ENCODE measurements around the gene RNF144A. TPM values are rescaled to one million over a fixed set of nuclear protein-coding genes. Genes with fewer than 3 reads are reported as not detected.
A peak's percentile ranks its signal among the peaks of the same experiment; 100 is the strongest.

Gene RNF144A
- total RNA-seq, 6 experiments from 2014 or later = 1.2 to 3.2 (median 2.0) TPM

- Histone ChIP-seq H3K36me3 (no peaks in the 10 kb centered on the region), H3K9me3 (no peaks in the 10 kb centered on the region), H3K4me1 (no peaks in the 10 kb centered on the region), H3K27me3 (no peaks in the 10 kb centered on the region), H3K27ac (no peak overlapping the region), H3K4me3 (no peak overlapping the region)
- TF ChIP-seq CTCF (IDR thresholded peaks at IDR 0.05) = no peak
- no peak for TF ChIP-seq POLR2A (IDR thresholded peaks at IDR 0.05)
- intact Hi-C loops (cut with DNase I) = no loop called here
- DNase-seq = no peak
- ATAC-seq = no peak
- 96% methylated on average over 3 of the region's 3 CpGs for WGBS (ENCODE audit: insufficient coverage, low coverage, low lambda C conversion rate, missing lambda C conversion rate)
Measured at GRCh38 chr2:6990871-6991270, 73.7 kb downstream of the RNF144A start.

GRCh38 chr2:6992794-6993228, 75.6 kb downstream of the RNF144A start:
- no peak for DNase-seq
- Histone ChIP-seq H3K27me3 (no peaks in the 10 kb centered on the region), H3K4me1 (no peaks in the 10 kb centered on the region), H3K36me3 (no peaks in the 10 kb centered on the region), H3K27ac (no peak overlapping the region), H3K9me3 (no peaks in the 10 kb centered on the region), H3K4me3 (no peak overlapping the region)
- TF ChIP-seq POLR2A (IDR thresholded peaks at IDR 0.05) (no peak), CTCF (IDR thresholded peaks at IDR 0.05) (no peak)
- 77% methylated on average over 4 of the region's 4 CpGs for WGBS (ENCODE audit: insufficient coverage, low coverage, low lambda C conversion rate, missing lambda C conversion rate)
- no peak for ATAC-seq
- intact Hi-C loops (cut with DNase I) = no loop called here

- intact Hi-C loops (cut with DNase I) = no loop called here
Measured at GRCh38 chr2:6993229-6993640, 76.0 kb downstream of the RNF144A start.

GRCh38 chr2:6993936-6994335, 76.7 kb downstream of the RNF144A start:
- DNase-seq = no peak
- intact Hi-C loops (cut with DNase I) = no loop called here
- no peaks in the 10 kb centered on the region for H3K27me3 ChIP-seq
- peak in 1 of 4 donors; percentile 34 for ATAC-seq
- no peak for TF ChIP-seq POLR2A (IDR thresholded peaks at IDR 0.05)
- TF ChIP-seq CTCF (IDR thresholded peaks at IDR 0.05) = no peak
- H3K4me1 ChIP-seq = no peaks in the 10 kb centered on the region
- H3K9me3 ChIP-seq = no peaks in the 10 kb centered on the region
- no peak overlapping the region for H3K4me3 ChIP-seq
- H3K36me3 ChIP-seq = no peaks in the 10 kb centered on the region
- H3K27ac ChIP-seq = no peak overlapping the region
- 50% methylated on average over 2 of the region's 2 CpGs for WGBS (ENCODE audit: insufficient coverage, low coverage, low lambda C conversion rate, missing lambda C conversion rate)

More at GRCh38 chr2:6993229-6993640, 76.0 kb downstream of the RNF144A start:
- no peaks in the 10 kb centered on the region for H3K27me3 ChIP-seq
- H3K4me1 ChIP-seq = no peaks in the 10 kb centered on the region
- no peak overlapping the region for H3K27ac ChIP-seq
- ATAC-seq = peak; percentile 78 to 87 (median 82)
- H3K36me3 ChIP-seq = no peaks in the 10 kb centered on the region
- no peak for TF ChIP-seq POLR2A (IDR thresholded peaks at IDR 0.05)
- TF ChIP-seq CTCF (IDR thresholded peaks at IDR 0.05) = no peak
- DNase-seq = peak in 1 of 3 donors; percentile 45
- WGBS (ENCODE audit: insufficient coverage, low coverage, low lambda C conversion rate, missing lambda C conversion rate) = 81% methylated on average over 3 of the region's 7 CpGs
- H3K4me3 ChIP-seq = no peak overlapping the region
- no peaks in the 10 kb centered on the region for H3K9me3 ChIP-seq

All from right lobe of liver (tissue), 6 donors.